Tibial nerve (tissue), 4 donors: ENCODE data around the gene KPNA2.

Experiments
- CTCF ChIP-seq, 5 experiments: fragments of 200-600 bp in 3 of 5; fragments of 450-650 bp in 2 of 5; sonication (generic) in 3 of 5; IDR thresholded peaks; one replicate each; pipeline ENCODE4 v1.5.1; 2016 to 2019; ENCODE audit warnings: antibody characterized with exemption in 5 of 5, mild to moderate bottlenecking in 3 of 5, moderate library complexity in 2 of 5
- EP300 ChIP-seq, 2 donors: sonication (generic); formaldehyde crosslinking; IDR thresholded peaks; one replicate each; pipeline ENCODE4 v1.6.1; 2017; ENCODE audit warnings: antibody characterized with exemption in 2 of 2, mild to moderate bottlenecking in 1 of 2

GRCh38 chr17:68095205-68095811 is 59.8 kb downstream of the KPNA2 start:
- no peak for TF ChIP-seq CTCF (IDR thresholded peaks at IDR 0.05)
- no peak for TF ChIP-seq EP300 (IDR thresholded peaks at IDR 0.05)
